CD4-positive, alpha-beta T cell treated with Interleukin-6 at 100 ng/mL for 8 hours (primary cell): ENCODE results near the gene SRP14.
"Not testable (repeated sequence)": the region's sequence is repeated elsewhere in the genome, so short reads cannot be mapped to it uniquely, and the experiment has no call there.

Experiments used
- DNase-seq: peaks from one replicate; pipeline ENCODE4 v3.0.0-alpha.2; 2020; ENCODE audit warnings: mixed read lengths, low spot score

The SRP14 gene

GRCh38 chr15:40028853-40029252 lies 10.1 kb downstream of the SRP14 start:
- DNase-seq, result no peak

- no peak for DNase-seq
Measured at GRCh38 chr15:40028193-40028592, 10.8 kb downstream of the SRP14 start.

DNA sequence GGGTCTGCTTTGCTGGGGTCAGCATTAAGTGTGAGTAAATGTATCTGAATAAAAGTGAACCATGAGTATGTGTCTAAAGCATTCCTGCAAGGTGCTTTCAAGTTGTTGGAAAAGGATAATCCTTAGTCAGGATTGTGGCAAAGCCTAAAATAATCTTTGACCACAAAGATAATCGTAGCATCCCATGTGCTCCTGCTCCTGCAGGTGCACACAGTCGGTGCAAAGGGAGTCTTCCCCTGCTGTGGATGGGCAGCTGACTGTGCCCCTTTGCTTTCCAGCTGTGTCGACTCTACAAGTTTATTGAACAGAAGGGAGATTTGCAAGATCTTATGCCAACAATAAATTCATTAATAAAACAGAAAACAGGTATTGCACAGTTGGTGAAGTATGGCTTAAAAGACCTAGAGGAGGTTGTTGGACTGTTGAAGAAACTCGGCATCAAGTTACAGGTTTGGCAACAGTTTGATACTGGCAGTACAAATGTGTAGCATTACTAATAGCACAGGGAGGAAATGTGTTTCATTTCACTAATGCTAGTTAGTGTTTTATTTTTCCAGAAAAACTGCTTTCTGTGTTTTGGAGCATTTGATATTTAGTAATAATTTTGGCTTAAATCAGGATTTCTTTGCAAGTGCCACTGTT lies 22.6 kb downstream of the SRP14 start:
- no peak for DNase-seq

DNA sequence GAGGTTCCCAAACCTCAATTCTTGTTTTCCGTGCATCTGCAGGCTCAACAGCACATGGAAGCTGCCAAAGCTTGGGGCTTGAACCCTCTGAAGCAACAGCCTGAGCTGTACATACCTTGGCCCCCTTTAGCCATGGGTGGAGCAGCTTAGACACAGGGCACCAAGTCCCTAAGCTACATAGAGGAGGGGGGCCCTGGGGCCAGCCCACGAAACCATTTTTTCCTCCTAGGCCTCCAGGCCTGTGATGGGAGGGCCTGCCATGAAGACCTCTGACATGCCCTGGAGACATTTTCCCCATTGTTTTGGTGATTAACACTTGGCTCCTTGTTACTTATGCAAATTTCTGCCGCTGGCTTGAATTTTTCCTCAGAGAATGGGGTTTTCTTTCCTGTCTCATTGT lies 24.6 kb downstream of the SRP14 start:
- no peak for DNase-seq

- not testable (repeated sequence) for DNase-seq
Measured at GRCh38 chr15:40013372-40013771, 25.6 kb downstream of the SRP14 start.

DNA sequence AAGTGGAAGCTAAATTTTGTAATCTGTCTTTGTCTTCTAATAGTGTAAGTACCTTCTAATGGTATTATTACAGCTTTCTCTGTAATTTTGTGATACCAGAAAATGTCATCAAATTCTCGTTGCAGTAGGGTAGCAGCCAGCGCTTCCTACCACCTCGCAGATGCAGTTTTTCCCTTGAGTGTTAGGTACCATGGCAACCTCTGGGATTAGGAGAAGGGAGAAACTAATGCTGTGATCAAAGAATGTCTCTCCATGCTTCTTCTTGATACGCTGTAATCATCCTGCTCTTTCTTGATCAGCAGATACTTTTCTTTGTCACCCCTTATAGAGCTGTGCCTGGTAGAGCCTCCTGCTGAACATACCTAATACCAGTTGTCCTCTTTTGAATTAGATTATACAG lies 27.7 kb downstream of the SRP14 start:
- no peak for DNase-seq

DNA sequence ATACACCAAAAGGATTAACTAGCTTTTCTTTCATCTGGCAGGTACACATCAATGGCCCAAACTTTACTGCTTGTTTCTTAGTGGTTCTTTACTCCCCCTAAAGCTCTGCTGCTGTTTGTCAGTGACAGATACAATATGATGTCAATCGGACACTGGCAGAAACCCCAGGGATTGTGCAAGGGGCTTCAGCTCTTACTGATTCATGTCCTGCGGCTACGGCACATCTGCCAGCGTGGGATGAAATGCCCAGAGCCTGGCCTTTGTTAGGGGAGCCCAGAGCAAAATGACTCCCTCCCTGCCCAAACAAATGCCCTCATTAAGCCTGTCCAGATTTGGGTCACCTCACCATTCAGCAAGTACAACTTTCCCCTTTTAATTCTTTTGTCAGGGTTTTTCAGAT lies 28.3 kb downstream of the SRP14 start:
- DNase-seq, result no peak

DNA sequence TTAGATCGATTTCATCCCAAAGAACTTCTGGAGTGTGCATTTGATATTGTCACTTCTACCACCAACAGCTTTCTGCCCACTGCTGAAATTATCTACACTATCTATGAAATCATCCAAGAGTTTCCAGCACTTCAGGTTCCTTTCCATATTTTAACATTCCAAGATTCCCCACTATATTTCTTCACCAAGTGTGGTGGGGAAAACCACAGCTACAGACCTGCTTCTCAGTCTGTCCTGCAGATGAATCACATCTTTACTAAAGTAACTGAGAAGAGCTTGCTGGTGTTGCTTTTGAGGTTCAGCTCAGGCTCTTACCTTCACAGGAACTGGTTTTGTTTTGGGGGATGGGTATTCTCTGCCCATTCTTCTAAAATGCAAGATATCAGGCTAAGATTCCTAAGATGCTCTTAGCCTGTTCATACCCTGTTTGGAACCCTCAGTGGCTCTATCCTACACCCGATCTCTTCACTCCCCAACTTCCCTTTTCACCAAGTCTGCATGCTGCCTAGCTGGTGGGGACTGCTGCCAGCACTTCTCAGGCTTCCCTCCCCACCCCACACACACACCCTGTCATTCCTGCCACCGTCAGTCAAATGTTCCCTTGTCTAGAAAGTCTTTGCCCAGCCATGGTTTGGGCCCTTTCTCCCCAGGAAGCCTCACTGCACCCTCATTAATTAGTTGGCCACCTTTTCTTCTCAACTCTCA lies 30.8 kb downstream of the SRP14 start:
- no peak for DNase-seq

DNA sequence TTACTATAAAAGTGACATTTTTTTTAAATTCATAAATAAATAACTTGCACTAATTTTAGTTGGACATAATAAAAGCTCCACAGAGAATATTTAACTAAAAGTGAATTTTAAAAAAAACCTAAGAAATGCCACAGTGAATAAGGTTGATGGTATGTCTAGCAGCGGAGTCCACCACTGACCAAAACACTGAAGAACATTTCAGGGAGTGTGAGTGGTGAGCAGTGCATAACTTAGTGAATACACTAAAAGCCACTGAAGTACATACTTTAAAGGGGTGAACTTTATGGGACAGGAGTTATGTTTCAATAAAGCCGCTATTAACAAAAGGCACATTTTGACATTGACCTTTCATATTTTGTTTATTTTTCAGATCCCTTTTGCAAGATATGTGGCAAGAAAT lies 32.3 kb downstream of the SRP14 start:
- no peak for DNase-seq

- DNase-seq, result no peak
Measured at GRCh38 chr15:40006003-40006402, 33.0 kb downstream of the SRP14 start.

GRCh38 chr15:40003116-40003916 lies 35.7 kb downstream of the SRP14 start:
- no peak for DNase-seq

GRCh38 chr15:40002295-40002694 lies 36.7 kb downstream of the SRP14 start:
- no peak for DNase-seq

GRCh38 chr15:39999538-40000200 lies 39.3 kb downstream of the SRP14 start:
- no peak for DNase-seq

DNA sequence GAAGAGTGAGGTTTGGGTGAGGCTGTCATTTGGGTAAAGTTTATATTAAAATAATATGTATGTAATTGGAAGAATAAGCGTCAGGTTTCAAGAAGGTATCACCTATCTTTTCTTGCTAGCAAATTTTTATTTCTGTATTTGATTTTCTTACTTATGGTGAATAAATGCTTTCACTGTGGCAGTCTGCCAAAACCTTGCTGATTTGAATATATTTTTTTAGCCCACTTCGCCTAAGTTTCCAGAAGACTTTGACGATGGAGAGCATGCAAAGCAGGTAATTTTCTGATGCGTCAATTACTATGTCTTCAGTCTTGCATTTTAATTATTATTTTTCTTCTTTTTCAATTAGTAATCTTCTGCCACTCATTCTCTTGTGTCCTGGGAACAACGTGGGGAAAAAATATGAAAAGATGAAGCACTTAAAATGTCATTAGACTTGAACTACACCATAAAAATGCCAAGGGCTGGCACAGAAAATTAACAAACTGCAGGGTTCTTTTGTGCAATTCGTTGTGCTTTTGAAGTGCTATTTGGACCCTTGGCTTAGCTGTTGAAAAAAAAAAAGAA lies 40.4 kb downstream of the SRP14 start:
- no peak for DNase-seq

- no peak for DNase-seq
Measured at GRCh38 chr15:39997639-39998038, 41.3 kb downstream of the SRP14 start.

DNA sequence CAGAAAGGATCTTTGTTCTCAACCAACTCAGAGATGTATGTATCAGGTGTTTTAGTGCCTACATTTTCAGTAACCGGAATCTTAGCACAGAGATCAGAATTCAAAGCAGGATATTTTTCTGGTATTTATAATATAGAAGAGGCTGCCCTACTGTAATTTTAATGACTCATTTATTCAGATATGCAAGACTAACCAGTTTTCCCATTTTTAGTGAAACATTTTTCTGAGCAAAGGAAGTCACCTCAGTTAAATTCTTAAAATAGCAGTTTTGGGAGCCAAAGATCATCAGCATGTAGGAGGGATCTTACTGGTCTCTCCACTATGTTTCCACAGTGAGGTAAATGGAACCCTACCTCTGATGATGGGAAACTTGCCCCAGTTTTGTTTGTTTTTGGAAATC lies 42.0 kb downstream of the SRP14 start:
- DNase-seq, result no peak

- not testable (repeated sequence) for DNase-seq
Measured at GRCh38 chr15:39996228-39996627, 42.8 kb downstream of the SRP14 start.

- not testable (repeated sequence) for DNase-seq
Measured at GRCh38 chr15:39992953-39993352, 46.0 kb downstream of the SRP14 start.

GRCh38 chr15:39990706-39991105 lies 48.3 kb downstream of the SRP14 start:
- DNase-seq, result no peak

GRCh38 chr15:39987821-39988220 lies 51.2 kb downstream of the SRP14 start:
- no peak for DNase-seq
